Mesothelial cell of epicardium (in vitro differentiated cells): Measurements from ENCODE around the gene MTCH2. TPM values are rescaled to one million over a fixed set of nuclear protein-coding genes. Genes with fewer than 3 reads are reported as not detected.
"Not testable (repeated sequence)": the region's sequence is repeated elsewhere in the genome, so short reads cannot be mapped to it uniquely, and the experiment has no call there.

Source experiments
- DNase-seq, 2 experiments: peaks; one replicate each; pipeline ENCODE4 v3.0.0; 2021; ENCODE audit warnings: low spot score in 2 of 2; ENCODE audit not compliant: unreplicated experiment in 2 of 2
- H3K27ac Mint-ChIP-seq: 2 replicates; pipeline ENCODE4 v1.8.0; 2021; ENCODE audit warnings: mixed read lengths
- H3K27me3 Mint-ChIP-seq: 2 replicates; pipeline ENCODE4 v1.8.0; 2021; ENCODE audit warnings: low read depth, mixed read lengths
- H3K36me3 Mint-ChIP-seq: 2 replicates; pipeline ENCODE4 v1.8.0; 2021; ENCODE audit warnings: mixed read lengths
- H3K4me1 Mint-ChIP-seq: 2 replicates; pipeline ENCODE4 v1.8.0; 2021; ENCODE audit warnings: mixed read lengths
- H3K4me3 Mint-ChIP-seq: 2 replicates; pipeline ENCODE4 v1.8.0; 2021; ENCODE audit warnings: mild to moderate bottlenecking, moderate library complexity, mixed read lengths
- H3K9me3 Mint-ChIP-seq: 2 replicates; pipeline ENCODE4 v1.8.0; 2021; ENCODE audit warnings: mixed read lengths
- CTCF ChIP-seq: fragments of 200-600 bp; sonication (generic); IDR thresholded peaks from one replicate; pipeline ENCODE4 v1.5.0; 2021; ENCODE audit warnings: antibody characterized with exemption; ENCODE audit not compliant: unreplicated experiment
- total RNA-seq: library from RNA; stranded (reverse); gene quantifications from 3 replicates; pipeline ENCODE4 v1.2.1, GENCODE V29; 2021

MTCH2 gene
- total RNA-seq: 53.5 to 59.1 TPM (median 54.4 TPM) in 3 replicates

- Mint-ChIP-seq H3K9me3 (no peaks in the 10 kb centered on the region), H3K4me1 (peaks cover 22% of the 10 kb centered on the region), H3K27ac (peak within 1 kb of the TSS; percentile 98), H3K36me3 (peaks cover 8% of the 10 kb centered on the region), H3K4me3 (peak within 1 kb of the TSS; percentile 94), H3K27me3 (no peaks in the 10 kb centered on the region)
- TF ChIP-seq CTCF: no peak
- peak; percentile 91 to 95 for DNase-seq
These were observed at the start of gene MTCH2 for GRCh38 chr11:47642099-47642855. TSS of gene MTCH2 (minus strand) at chr11:47642559. CDS start at chr11:47642465, 94 bp downstream.

GRCh38 chr11:47691979-47692378 lies 49.6 kb upstream of the MTCH2 start:
- Mint-ChIP-seq H3K27ac (no peak overlapping the region), H3K27me3 (no peaks in the 10 kb centered on the region), H3K4me1 (peaks cover 4% of the 10 kb centered on the region), H3K36me3 (no peaks in the 10 kb centered on the region), H3K9me3 (peaks cover 4% of the 10 kb centered on the region), H3K4me3 (no peak overlapping the region)
- no peak for TF ChIP-seq CTCF
- no peak for DNase-seq

- H3K4me3 Mint-ChIP-seq: no peak overlapping the region
- peaks cover 4% of the 10 kb centered on the region for H3K4me1 Mint-ChIP-seq
- no peaks in the 10 kb centered on the region for H3K36me3 Mint-ChIP-seq
- DNase-seq: no peak
- no peak overlapping the region for H3K27ac Mint-ChIP-seq
- H3K9me3 Mint-ChIP-seq: peaks cover 4% of the 10 kb centered on the region
- TF ChIP-seq CTCF: no peak
- H3K27me3 Mint-ChIP-seq: no peaks in the 10 kb centered on the region
These were observed 47.1 kb upstream of the MTCH2 start for GRCh38 chr11:47689480-47689879.

- Mint-ChIP-seq H3K27me3 (no peaks in the 10 kb centered on the region), H3K9me3 (peaks cover 4% of the 10 kb centered on the region), H3K4me3 (no peak overlapping the region), H3K4me1 (peaks cover 4% of the 10 kb centered on the region), H3K27ac (no peak overlapping the region), H3K36me3 (no peaks in the 10 kb centered on the region)
- TF ChIP-seq CTCF: no peak
- DNase-seq: no peak
These were observed 46.6 kb upstream of the MTCH2 start for GRCh38 chr11:47688991-47689390.

GRCh38 chr11:47688111-47688510 lies 45.8 kb upstream of the MTCH2 start:
- no peaks in the 10 kb centered on the region for H3K27me3 Mint-ChIP-seq
- no peak for TF ChIP-seq CTCF
- no peak overlapping the region for H3K27ac Mint-ChIP-seq
- no peak overlapping the region for H3K4me3 Mint-ChIP-seq
- H3K9me3 Mint-ChIP-seq: peaks cover 4% of the 10 kb centered on the region
- no peaks in the 10 kb centered on the region for H3K36me3 Mint-ChIP-seq
- H3K4me1 Mint-ChIP-seq: peaks cover 4% of the 10 kb centered on the region
- no peak for DNase-seq

- not testable (repeated sequence) for DNase-seq, H3K36me3 Mint-ChIP-seq, H3K4me3 Mint-ChIP-seq, H3K27ac Mint-ChIP-seq, H3K27me3 Mint-ChIP-seq, H3K9me3 Mint-ChIP-seq, H3K4me1 Mint-ChIP-seq
These were observed 44.3 kb upstream of the MTCH2 start for GRCh38 chr11:47686704-47687103.
